H54 (cell line): ENCODE measurements around the gene ACBD6.
A peak's percentile ranks its signal among the peaks of the same experiment; 100 is the strongest.
"Not testable (repeated sequence)": the region's sequence is repeated elsewhere in the genome, so short reads cannot be mapped to it uniquely, and the experiment has no call there.

Source experiments
- DNase-seq: peaks from one replicate; pipeline ENCODE4 v3.0.0; 2011; ENCODE audit warnings: low spot score, mixed read lengths; ENCODE audit not compliant: insufficient read length
- FAIRE-seq: peaks from 3 replicates; lab custom pipeline; 2011; peaks lifted over from hg19 to GRCh38; lab: Jason Lieb, UNC
- POLR2A ChIP-seq: IDR thresholded peaks from 2 replicates; pipeline ENCODE4 v1.6.1; 2011; ENCODE audit warnings: low read depth, mild to moderate bottlenecking, low read length

Gene ACBD6

GRCh38 chr1:180435566-180435965 lies 66.8 kb downstream of the ACBD6 start:
- no peak for TF ChIP-seq POLR2A
- FAIRE-seq (no peak), DNase-seq (no peak)

GRCh38 chr1:180433873-180434272 lies 68.5 kb downstream of the ACBD6 start:
- FAIRE-seq (no peak), DNase-seq (no peak)
- TF ChIP-seq POLR2A = no peak

- DNase-seq (no peak), FAIRE-seq (no peak)
- no peak for TF ChIP-seq POLR2A
Measured at GRCh38 chr1:180431683-180432082, 70.7 kb downstream of the ACBD6 start.

DNA sequence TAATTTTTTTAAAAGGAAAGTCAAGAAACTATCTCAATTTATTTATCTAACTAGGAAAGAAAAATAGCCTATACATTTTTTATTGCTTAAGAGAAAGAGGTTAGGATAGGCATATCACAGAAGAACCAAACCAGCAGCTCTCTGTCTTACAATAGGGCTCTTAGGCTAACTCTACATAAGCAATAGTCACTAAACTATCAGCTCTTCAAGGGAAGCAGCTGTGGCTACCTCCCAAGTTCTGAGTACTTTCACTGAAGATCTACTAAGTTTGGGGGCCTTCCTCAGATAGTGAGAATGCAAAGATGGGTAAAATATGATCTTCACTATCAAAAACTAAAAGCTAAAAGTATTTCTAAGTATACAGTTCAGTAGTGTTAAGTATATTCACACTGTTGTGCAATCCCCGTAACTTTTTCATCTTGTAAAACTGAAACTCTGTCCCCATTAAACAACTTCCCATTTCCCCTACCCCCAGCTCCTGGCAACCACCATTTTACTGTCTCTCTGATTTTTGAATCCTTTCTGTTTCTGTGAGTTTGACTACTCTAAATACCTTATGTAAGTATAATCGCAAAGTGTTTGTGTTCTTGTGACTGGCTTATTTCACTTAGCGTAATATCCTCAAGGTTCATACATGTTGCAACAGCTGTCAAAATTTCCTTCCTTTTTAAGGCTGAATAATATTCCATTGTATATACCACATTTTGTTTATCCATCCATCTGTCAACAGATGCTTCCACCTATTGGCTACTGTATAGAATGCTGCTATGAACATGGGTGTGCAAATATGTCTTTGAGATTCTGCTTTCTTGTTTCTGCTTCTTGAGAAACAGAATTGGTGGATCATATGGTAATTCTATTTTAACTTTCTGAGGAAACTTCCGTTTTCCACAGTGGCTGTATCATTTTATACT lies 73.3 kb downstream of the ACBD6 start:
- peak; percentile 64 for FAIRE-seq

DNA sequence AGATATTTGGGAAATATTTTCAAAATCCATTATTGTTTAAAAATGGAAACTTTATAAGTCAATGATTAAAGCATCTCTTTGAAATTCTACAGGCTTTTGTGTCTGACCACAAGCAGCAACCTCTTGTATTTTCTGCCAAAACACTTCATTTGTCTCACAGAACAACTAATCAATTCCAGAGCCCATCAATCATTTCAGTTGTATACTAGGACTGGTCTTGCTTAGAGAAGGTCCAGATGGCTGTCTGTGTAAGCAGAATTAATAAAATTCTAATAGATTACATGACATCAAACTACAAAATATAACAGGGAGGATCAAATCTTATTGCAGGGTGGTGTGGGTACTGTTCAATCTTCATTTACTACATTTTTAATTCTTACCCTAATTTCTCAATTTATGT lies 76.4 kb downstream of the ACBD6 start:
- no peak for DNase-seq
- no peak for TF ChIP-seq POLR2A
- FAIRE-seq = no peak

More for the DNA sequence above, 73.3 kb downstream of the ACBD6 start:
- DNase-seq = no peak
- TF ChIP-seq POLR2A = no peak

DNA sequence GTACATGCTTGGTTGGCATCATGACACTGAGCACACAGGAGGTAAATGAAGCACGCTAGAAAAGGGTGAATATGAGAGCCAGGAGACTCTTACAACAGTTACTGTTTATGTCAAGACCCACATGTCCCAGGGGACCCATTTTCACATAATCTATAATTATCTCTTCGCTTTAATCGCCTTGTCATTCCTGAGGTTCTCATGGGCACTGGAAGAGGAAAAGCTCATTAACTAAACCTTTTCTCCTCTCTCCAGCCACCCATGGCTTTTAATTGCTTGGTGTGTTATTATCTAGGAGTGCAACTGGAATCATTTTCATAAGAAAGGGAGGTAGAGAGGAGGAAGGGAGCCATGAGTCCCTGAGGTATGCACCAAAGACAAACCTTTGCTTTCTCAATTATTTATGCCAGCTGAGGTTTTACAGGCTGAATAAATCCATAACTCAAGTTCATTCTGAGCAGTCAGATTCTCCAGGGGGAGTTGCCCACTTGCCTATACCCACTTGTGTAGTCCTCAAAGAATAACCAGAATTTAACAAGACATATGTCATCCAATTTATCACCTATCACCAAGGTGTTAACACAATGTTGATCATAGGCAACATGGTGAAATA lies 77.4 kb downstream of the ACBD6 start:
- FAIRE-seq (no peak), DNase-seq (no peak)
- TF ChIP-seq POLR2A = no peak

DNA sequence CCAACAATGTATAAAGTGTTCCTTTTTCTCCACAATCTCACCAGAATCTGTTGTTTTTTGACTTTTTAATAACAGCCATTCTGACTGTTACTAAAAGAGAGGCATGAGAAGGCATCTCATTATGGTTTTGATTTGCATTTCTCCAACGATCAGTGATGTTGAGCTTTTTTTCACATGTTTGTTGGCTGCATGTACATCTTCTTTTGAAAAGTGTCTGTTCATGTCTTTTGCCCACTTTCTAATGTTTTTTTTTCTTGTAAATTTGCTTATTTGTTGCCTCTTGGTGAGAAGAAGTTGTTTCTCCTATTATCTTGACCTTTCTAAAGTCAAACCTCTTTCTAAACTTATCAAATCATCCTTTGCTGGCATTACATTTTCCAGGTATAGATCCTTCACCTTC lies 80.8 kb downstream of the ACBD6 start:
- no peak for DNase-seq
- TF ChIP-seq POLR2A = no peak
- no peak for FAIRE-seq

GRCh38 chr1:180421145-180421544 lies 81.2 kb downstream of the ACBD6 start:
- DNase-seq, FAIRE-seq: not testable (repeated sequence)

- FAIRE-seq (peak; percentile 87), DNase-seq (peak; percentile 12)
- no peak for TF ChIP-seq POLR2A
Measured at GRCh38 chr1:180415985-180416633, 86.3 kb downstream of the ACBD6 start.

DNA sequence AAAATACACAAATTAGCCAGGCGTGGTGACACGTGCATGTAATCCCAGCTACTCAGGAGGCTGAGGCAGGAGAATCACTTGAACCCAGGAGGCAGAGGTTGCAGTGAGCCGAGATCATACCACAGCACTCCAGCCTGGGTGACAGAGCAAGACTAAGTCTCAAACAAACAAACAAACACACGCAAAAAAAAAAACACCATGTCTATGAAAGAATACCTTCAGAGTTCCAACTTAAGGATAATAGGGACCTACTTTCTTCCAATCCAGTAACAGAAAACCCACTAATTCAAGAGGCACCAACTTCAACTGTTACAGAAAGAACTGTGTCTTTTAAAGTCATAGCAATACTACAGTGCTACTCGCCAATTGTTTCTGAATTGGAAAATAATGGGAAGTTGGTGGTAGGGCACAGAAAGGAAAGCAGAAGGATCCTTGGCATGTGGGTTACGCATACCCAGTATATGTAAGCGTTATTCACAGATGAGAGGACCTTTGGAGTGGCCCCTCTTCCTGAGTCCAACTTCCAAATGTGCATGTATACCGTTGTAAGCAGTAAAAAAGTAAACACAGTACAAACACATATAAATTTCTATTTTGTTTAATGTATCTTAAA lies 87.0 kb downstream of the ACBD6 start:
- FAIRE-seq (no peak), DNase-seq (no peak)
- no peak for TF ChIP-seq POLR2A

DNA sequence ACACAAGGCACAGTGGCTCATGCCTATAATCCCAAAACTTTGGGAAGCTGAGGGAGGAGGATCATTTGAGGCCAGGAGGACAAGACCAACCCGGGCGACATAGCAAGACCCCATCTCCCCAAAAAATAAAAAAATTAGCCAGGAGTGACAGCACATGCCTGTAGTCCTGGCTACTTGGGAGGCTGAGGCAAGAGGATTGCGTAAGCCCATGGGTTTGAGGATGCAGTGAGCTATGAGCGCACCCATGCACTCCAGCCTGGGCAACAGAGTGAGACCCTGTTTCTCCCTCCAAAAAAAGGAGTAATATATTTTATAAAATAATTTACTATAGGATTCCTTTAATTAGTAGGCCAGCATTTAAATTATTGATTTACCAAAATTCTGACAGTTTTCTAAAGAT lies 89.8 kb downstream of the ACBD6 start:
- TF ChIP-seq POLR2A = no peak
- FAIRE-seq (no peak), DNase-seq (no peak)

GRCh38 chr1:180408128-180408527 lies 94.2 kb downstream of the ACBD6 start:
- DNase-seq, FAIRE-seq: not testable (repeated sequence)

- TF ChIP-seq POLR2A = no peak
- DNase-seq (no peak), FAIRE-seq (no peak)
Measured at GRCh38 chr1:180407051-180407450, 95.3 kb downstream of the ACBD6 start.

- no peak for TF ChIP-seq POLR2A
- FAIRE-seq (no peak), DNase-seq (no peak)
Measured at GRCh38 chr1:180402551-180402950, 99.8 kb downstream of the ACBD6 start.
